A673 (cell line): ENCODE results near the gene DSP.

Experiments used
- CTCF ChIP-seq: fragments of 300-800, 200-600 bp; sonication (generic); conservative IDR thresholded peaks from 2 replicates; pipeline ENCODE4 v1.5.1; 2017; ENCODE audit warnings: low read depth, mild to moderate bottlenecking, antibody characterized with exemption, low read length, moderate library complexity, mixed read lengths
- EZH2 ChIP-seq: fragments of 200-600 bp; sonication (generic); IDR thresholded peaks from 2 replicates; pipeline ENCODE4 v1.6.1; 2017; ENCODE audit warnings: borderline replicate concordance, low read depth, mild to moderate bottlenecking, mixed read lengths, antibody characterized with exemption, low read length; ENCODE audit not compliant: poor library complexity, severe bottlenecking

DNA sequence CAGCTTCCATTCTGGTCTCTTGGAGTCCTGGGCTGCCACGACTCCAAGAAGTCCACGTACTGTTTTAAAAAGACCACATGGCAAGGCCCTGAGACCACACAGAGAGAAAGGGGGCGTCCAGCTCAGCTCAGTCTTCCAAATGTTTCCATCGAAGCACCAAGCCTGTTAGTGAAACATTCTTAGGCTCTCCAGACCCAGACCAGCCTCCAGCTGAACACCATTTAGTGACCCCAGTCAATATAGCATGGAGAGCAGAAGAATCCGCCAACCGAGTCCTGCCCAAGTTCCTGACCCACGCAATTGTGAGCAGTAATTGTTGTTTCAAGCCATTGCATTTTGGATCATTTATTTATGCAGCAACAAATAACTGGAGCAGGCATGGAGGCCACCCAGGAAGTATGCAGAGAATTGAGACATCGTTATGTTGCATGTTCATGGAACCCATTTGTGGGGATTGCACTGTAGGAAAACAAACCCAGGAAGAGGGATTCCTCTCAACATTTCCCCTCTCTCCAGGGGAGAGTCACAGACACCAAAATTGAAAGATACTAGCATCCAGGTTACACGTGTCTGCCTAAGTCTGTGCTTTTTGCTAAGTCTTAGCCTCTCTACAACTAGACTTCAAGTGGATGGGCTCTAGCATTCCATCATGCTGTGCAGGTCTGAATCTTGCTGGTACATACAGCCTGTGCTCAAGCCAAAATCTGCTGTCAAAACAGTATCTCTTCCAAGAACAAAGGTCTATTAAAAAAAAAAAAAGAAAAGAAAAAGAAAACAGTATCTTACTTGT is 91.2 kb downstream of the DSP start:
- no peak for TF ChIP-seq EZH2
- no peak for TF ChIP-seq CTCF
